GM12864 (cell line): ENCODE measurements around the gene LRRC10B.

Experiments used
- DNase-seq: peaks from one replicate; pipeline ENCODE4 v3.0.0-alpha.2; 2011; ENCODE audit warnings: low read depth
- H3K4me3 ChIP-seq: 2 replicates; pipeline ENCODE4 v1.5.1; 2011; ENCODE audit warnings: mild to moderate bottlenecking, low read depth, low read length, control low read depth
- TF ChIP-seq, protein P1 (sequence below): IDR thresholded peaks from 2 replicates; pipeline ENCODE4 v1.5.1; 2011; ENCODE audit warnings: low read depth, mild to moderate bottlenecking, moderate library complexity, low read length, control low read depth, inconsistent platforms; ENCODE audit errors: missing control alignments

The LRRC10B gene

DNA sequence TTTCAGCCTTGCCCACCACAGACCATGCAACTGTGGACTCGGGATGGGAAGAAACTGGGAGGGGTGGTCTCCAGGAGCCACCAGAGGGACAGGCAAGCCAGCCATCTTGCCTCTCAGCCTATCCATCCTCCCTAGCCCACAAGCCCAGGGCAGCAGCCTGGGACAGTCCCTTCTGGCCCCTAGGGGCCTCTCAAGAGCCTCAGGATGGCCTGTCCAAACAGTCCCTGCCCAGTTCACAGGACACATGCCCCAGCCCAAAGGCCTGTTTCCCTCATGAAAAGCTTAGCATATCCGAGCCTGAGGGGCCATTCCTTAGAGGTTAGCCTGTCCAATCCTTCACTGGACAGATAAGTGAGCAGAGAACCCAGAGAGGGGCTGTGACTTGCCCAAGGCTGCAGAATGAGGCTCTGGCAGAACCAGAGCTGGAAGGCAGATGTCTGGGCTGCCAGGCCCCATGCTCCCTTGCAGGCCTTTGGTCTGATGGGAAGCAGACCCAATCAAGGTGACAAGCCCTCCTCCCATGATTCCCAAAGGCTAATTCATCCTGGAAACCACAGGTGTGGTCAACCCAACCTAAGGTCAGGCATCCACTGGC, 28.2 kb downstream of the LRRC10B start:
- DNase-seq: no peak
- H3K4me3 ChIP-seq: no peak overlapping the region
- TF ChIP-seq, protein P1, sequence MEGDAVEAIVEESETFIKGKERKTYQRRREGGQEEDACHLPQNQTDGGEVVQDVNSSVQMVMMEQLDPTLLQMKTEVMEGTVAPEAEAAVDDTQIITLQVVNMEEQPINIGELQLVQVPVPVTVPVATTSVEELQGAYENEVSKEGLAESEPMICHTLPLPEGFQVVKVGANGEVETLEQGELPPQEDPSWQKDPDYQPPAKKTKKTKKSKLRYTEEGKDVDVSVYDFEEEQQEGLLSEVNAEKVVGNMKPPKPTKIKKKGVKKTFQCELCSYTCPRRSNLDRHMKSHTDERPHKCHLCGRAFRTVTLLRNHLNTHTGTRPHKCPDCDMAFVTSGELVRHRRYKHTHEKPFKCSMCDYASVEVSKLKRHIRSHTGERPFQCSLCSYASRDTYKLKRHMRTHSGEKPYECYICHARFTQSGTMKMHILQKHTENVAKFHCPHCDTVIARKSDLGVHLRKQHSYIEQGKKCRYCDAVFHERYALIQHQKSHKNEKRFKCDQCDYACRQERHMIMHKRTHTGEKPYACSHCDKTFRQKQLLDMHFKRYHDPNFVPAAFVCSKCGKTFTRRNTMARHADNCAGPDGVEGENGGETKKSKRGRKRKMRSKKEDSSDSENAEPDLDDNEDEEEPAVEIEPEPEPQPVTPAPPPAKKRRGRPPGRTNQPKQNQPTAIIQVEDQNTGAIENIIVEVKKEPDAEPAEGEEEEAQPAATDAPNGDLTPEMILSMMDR: no peak

DNA sequence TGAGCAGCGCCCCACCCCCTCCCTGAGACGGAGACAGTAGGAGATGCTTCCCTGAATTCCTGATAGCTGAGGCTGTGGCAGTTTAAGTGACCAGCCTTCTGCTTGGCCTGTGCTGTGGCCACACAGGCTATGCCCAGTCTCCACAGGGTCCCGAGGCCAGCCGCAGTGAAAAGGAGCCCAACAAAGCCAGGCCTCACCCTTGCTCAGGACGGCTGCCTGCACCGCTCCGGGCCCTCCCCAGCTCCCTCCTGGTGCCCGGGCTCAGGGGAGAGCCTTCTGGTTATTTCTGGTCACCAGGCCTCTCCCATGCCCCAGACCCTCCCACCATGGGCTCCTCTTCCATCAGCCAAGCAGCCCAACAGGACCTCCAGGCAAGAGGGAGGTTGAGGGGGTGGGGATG, 28.8 kb downstream of the LRRC10B start:
- TF ChIP-seq, protein P1: no peak
- no peak overlapping the region for H3K4me3 ChIP-seq
- no peak for DNase-seq

DNA sequence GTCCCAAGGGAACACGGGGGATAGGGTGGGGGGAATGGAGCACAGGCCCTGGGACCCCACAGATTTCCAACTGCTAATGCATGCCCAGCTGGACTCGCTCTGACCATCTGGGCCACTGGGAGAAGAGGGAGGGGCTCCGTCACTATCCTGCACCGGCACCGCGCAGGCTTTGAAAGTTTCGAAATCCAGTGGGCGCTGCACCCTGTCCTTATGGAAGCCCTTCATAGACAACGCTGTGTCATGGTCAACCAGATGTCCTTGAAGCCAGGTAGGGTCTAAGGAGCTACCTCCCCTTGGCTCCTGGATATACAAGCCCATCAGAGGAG, 30.1 kb downstream of the LRRC10B start:
- no peak overlapping the region for H3K4me3 ChIP-seq
- TF ChIP-seq, protein P1: no peak
- DNase-seq: no peak

DNA sequence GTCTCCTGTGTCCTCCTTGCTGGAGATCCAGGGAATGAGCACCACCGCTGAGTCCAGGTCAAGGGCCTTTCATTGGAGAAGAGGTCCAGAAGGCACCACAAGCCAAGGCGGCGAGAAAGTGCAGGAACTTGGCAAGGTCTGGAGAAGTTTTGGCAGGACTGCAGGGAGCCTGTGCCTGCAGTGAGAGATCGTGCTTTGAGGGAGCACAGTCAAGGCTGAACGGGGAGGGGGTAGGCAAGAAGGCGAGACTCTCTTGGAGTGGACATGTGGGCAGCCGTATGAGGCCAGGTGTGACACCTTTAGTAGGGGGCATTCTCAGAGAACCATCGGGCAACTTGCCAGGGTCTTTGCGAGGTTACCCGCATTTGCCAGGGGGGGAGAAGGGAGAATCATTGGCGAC, 30.5 kb downstream of the LRRC10B start:
- DNase-seq: no peak
- TF ChIP-seq, protein P1: no peak
- H3K4me3 ChIP-seq: no peak overlapping the region

DNA sequence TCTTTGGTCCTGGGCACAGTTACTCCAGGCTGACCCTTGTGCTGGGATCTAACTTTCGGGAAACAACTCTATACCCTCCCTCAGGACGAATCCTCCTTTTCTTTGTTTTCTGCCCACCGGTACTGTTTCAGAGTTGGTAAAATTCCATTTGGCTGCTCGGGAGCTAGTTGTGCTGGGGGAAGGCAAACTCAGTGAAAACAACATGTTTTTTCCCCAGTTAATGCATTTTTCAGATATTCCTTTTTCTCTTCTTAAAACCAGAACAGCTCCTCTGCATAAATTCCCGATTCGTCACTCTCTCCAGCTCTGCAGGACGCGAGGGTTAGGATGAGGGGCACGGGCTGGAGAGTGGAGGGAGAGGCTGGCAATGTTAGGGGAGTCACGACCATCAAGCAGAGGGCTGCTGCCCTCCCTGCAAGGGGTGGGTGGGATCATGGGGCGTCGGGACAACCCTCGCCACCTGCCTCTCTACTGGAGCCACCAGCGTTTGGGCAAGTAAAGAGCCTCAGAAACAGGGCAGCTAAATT, 31.3 kb downstream of the LRRC10B start:
- no peak for DNase-seq
- TF ChIP-seq, protein P1: no peak
- no peak overlapping the region for H3K4me3 ChIP-seq

DNA sequence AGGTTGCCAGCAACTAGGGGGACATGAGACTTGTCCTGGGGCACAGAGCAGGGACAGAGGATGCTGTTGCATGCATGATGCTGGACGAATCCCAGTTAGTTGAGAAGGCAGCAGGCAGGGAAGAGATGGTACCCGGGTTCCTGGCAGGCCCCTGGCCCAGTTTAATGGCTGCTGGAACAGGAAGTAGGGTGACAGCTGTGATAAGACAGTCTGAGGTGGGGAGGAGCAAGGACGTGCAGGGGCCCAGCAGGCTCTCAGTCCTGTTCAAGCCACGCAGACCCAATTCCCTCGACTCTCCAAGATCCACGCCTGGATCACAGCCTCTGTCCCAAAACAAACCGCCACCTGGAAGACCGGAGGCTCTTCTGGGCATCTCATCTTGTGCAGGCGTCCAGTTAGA, 32.0 kb downstream of the LRRC10B start:
- no peak for DNase-seq
- no peak overlapping the region for H3K4me3 ChIP-seq
- TF ChIP-seq, protein P1: no peak

DNA sequence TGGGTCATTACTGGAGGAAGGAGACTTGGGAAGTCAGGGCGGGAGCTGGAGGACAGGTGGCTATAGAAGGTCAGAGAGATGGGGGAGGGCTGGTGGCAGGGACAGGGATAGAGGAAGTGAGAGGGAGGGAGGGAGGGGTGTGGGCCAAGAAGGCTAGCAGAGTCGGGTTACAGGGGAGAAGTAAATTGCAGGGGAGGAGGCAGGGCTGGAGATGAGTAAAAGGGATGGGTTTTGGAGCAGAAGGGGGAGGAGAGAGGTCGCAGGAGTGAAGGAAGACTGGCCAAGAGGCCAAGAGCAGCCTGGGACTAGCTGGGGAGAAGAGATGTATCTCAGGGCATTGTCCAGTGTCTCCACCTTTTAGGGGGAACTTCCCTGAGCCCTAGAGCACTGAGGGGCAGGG, 33.0 kb downstream of the LRRC10B start:
- no peak overlapping the region for H3K4me3 ChIP-seq
- TF ChIP-seq, protein P1: no peak
- DNase-seq: no peak
